ENCODE data around the gene GRM7.

- TF ChIP-seq GATA2 (IDR thresholded peaks at IDR 0.05; ENCODE audit: low read depth, low read length) (no peak), GATA3 (IDR thresholded peaks at IDR 0.05; ENCODE audit: low read depth, low read length) (no peak)
These were observed 823.3 kb downstream of the GRM7 start for GRCh38 chr3:7684182-7684715.

All from SH-SY5Y (cell line).